PC-3 (cell line): ENCODE results near the gene NOX4. TPM values are rescaled to one million over a fixed set of nuclear protein-coding genes. Genes with fewer than 3 reads are reported as not detected.

Source experiments
- ATAC-seq: fragments of 200-7000 bp; cut with Tn5 transposase; 2 replicates; pipeline ENCODE4 v1.9.1; 2020; ENCODE audit warnings: mild to moderate bottlenecking, moderate library complexity
- BruUV-seq: library from RNA; stranded (reverse); fragments of 400-500 nt; replicated peaks from 2 replicates; lab custom pipeline; 2021; lab: Mats Ljungman, UMichigan
- CTCF ChIA-PET: fragments of 300-600 bp; sonication (Branson Sonifier 250); formaldehyde crosslinking; loops from one replicate; lab custom pipeline; 2022; ENCODE audit warnings: antibody characterized with exemption; lab: Charles Lee
- POLR2A ChIA-PET: fragments of 300-600 bp; sonication (Branson Sonifier 250); formaldehyde crosslinking; loops from one replicate; lab custom pipeline; 2022; ENCODE audit warnings: antibody characterized with exemption; ENCODE audit not compliant: unreplicated experiment; lab: Charles Lee
- DNase-seq: peaks from one replicate; pipeline ENCODE4 v3.0.0-alpha.2; 2015
- H2AFZ ChIP-seq: fragments of 300-600 bp; sonication (generic); 2 replicates; pipeline ENCODE4 v1.6.0; 2016; ENCODE audit warnings: antibody characterized with exemption, low read length
- H3F3A ChIP-seq: fragments of 300-600 bp; sonication (generic); one replicate; pipeline ENCODE4 v1.6.0; 2017; ENCODE audit warnings: antibody characterized with exemption, low read length, control low read depth, mild to moderate bottlenecking; ENCODE audit not compliant: unreplicated experiment
- H3K27ac ChIP-seq: fragments of 300-600 bp; sonication (generic); 2 replicates; pipeline ENCODE4 v1.5.1; 2016; ENCODE audit warnings: mild to moderate bottlenecking, low read length
- H3K27me3 ChIP-seq: fragments of 300-600 bp; sonication (generic); 2 replicates; pipeline ENCODE4 v1.6.1; 2016; ENCODE audit warnings: low read length, mixed read lengths
- H3K36me3 ChIP-seq: fragments of 300-600 bp; sonication (generic); 2 replicates; pipeline ENCODE4 v1.6.1; 2016; ENCODE audit warnings: low read depth, mixed run types, low read length, mixed read lengths
- H3K4me1 ChIP-seq: fragments of 300-600 bp; sonication (generic); 2 replicates; pipeline ENCODE4 v1.5.1; 2016; ENCODE audit warnings: low read length; ENCODE audit not compliant: insufficient read depth
- H3K4me2 ChIP-seq: fragments of 300-600 bp; sonication (generic); 2 replicates; pipeline ENCODE4 v1.6.0; 2016; ENCODE audit warnings: low read length
- H3K4me3 ChIP-seq: fragments of 300-600 bp; sonication (generic); 2 replicates; pipeline ENCODE4 v1.5.1; 2016; ENCODE audit warnings: mild to moderate bottlenecking, low read length, mixed read lengths
- H3K79me2 ChIP-seq: fragments of 300-600 bp; sonication (generic); 2 replicates; pipeline ENCODE4 v1.6.1; 2017; ENCODE audit warnings: low read length, mixed read lengths
- H3K9ac ChIP-seq: fragments of 300-600 bp; sonication (generic); 2 replicates; pipeline ENCODE4 v1.6.0; 2016; ENCODE audit warnings: mild to moderate bottlenecking, low read length
- H3K9me2 ChIP-seq: fragments of 300-600 bp; sonication (generic); replicated peaks from 2 replicates; pipeline ENCODE4 v1.6.1; 2016; ENCODE audit warnings: mixed run types, low read length, mixed read lengths
- H3K9me3 ChIP-seq: fragments of 300-600 bp; sonication (generic); 2 replicates; pipeline ENCODE4 v1.6.1; 2016; ENCODE audit warnings: low read length, mixed read lengths
- H4K20me1 ChIP-seq: fragments of 300-600 bp; sonication (generic); 2 replicates; pipeline ENCODE4 v1.6.1; 2016; ENCODE audit warnings: low read length, mixed read lengths
- EZH2 ChIP-seq: fragments of 300-600 bp; sonication (generic); IDR thresholded peaks from one replicate; pipeline ENCODE4 v1.6.1; 2017; ENCODE audit warnings: antibody characterized with exemption, mild to moderate bottlenecking, low read length; ENCODE audit not compliant: unreplicated experiment
- EZH2phosphoT487 ChIP-seq: fragments of 300-600 bp; sonication (generic); IDR thresholded peaks from 2 replicates; pipeline ENCODE4 v1.6.1; 2018; ENCODE audit warnings: mild to moderate bottlenecking, antibody characterized with exemption, low read length, borderline replicate concordance
- intact Hi-C: fragments of 100-400 bp; cut with micrococcal nuclease; formaldehyde crosslinking; loops from 2 replicates; pipeline ENCODE4 v1.9.0; 2023
- total RNA-seq: library from RNA; depleted of rRNA; stranded (reverse); fragments of >200 nt; gene quantifications from 2 replicates; pipeline ENCODE4 v1.2.3, GENCODE V29; 2014
- TF ChIP-seq, protein P1 (sequence below): fragments of 300-600 bp; sonication (generic); conservative IDR thresholded peaks from 2 replicates; pipeline ENCODE4 v1.5.1; 2017; ENCODE audit warnings: antibody characterized with exemption, low read depth, mild to moderate bottlenecking, low read length

The NOX4 gene
- total RNA-seq, 1 experiment from 2014 or later, result not detected

DNA sequence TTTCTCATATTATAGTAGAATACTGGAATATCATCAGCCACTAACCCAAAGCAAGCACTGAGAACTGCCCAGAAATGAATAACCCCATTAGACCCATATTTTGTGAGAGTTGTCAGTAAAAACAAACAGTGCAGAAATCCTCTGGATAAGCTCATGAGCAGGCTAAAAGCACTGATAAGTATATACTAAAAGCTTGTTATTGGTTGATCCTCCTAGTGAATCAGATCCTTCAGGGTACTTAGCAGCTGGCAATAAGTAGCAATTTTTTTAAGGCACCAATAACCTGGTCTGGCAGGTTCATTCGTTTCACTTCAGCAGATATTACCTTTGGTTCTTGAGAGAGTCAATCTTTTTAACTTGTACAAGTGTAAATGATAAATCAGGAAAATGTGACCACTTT is 1.2 kb downstream of the NOX4 start:
- no peaks in the 10 kb centered on the region for H3F3A ChIP-seq
- H3K4me2 ChIP-seq, result no peak overlapping the region
- TF ChIP-seq, protein P1, sequence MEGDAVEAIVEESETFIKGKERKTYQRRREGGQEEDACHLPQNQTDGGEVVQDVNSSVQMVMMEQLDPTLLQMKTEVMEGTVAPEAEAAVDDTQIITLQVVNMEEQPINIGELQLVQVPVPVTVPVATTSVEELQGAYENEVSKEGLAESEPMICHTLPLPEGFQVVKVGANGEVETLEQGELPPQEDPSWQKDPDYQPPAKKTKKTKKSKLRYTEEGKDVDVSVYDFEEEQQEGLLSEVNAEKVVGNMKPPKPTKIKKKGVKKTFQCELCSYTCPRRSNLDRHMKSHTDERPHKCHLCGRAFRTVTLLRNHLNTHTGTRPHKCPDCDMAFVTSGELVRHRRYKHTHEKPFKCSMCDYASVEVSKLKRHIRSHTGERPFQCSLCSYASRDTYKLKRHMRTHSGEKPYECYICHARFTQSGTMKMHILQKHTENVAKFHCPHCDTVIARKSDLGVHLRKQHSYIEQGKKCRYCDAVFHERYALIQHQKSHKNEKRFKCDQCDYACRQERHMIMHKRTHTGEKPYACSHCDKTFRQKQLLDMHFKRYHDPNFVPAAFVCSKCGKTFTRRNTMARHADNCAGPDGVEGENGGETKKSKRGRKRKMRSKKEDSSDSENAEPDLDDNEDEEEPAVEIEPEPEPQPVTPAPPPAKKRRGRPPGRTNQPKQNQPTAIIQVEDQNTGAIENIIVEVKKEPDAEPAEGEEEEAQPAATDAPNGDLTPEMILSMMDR, result no peak
- no peak for TF ChIP-seq EZH2phosphoT487
- no peak for TF ChIP-seq EZH2
- no peak overlapping the region for H2AFZ ChIP-seq
- POLR2A ChIA-PET, result no interaction called here
- no peak for DNase-seq
- CTCF ChIA-PET, result no interaction called here
- no peak overlapping the region for H3K9ac ChIP-seq
- peaks cover 38% of the 10 kb centered on the region for H3K27me3 ChIP-seq
- no peaks in the 10 kb centered on the region for H4K20me1 ChIP-seq
- no peaks in the 10 kb centered on the region for H3K36me3 ChIP-seq
- no peak overlapping the region for H3K4me3 ChIP-seq
- no peaks in the 10 kb centered on the region for H3K4me1 ChIP-seq
- ATAC-seq, result no peak
- no peaks in the 10 kb centered on the region for H3K79me2 ChIP-seq
- H3K9me3 ChIP-seq, result no peaks in the 10 kb centered on the region
- intact Hi-C loops, result no loop called here
- no peaks in the 10 kb centered on the region for H3K9me2 ChIP-seq
- H3K27ac ChIP-seq, result no peak overlapping the region
- no TSS peak for BruUV-seq

DNA sequence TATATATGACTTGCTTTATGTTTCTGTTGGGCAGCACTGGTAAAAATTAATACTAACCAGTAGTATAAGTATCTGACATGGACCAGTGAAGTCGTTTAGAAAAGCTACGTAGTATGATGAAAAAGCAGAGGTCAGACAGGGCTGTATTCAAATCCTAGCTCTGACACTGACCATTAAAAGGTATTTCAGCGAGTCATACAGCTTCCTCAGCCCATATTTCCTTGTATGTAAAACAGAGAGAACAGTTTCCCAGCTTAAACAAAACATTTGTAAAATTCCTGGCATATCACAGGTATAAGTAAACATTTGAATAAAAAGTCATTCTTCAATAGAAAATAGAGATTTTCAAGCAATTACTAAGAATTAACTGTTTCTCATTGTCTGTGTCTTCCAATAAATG is 4.2 kb downstream of the NOX4 start:
- Histone ChIP-seq H3F3A (no peaks in the 10 kb centered on the region), H3K27ac (no peak overlapping the region), H3K4me2 (no peak overlapping the region), H3K9me3 (no peaks in the 10 kb centered on the region), H3K9ac (no peak overlapping the region), H3K4me3 (no peak overlapping the region), H3K27me3 (peaks cover 22% of the 10 kb centered on the region), H2AFZ (no peak overlapping the region), H3K9me2 (no peaks in the 10 kb centered on the region), H3K4me1 (no peaks in the 10 kb centered on the region), H4K20me1 (no peaks in the 10 kb centered on the region), H3K79me2 (no peaks in the 10 kb centered on the region), H3K36me3 (no peaks in the 10 kb centered on the region)
- TF ChIP-seq EZH2 (no peak), EZH2phosphoT487 (no peak)
- TF ChIP-seq, protein P1, result no peak
- ATAC-seq (no peak), DNase-seq (no peak)
- no TSS peak for BruUV-seq
- ChIA-PET CTCF (no interaction called here), POLR2A (no interaction called here)
- intact Hi-C loops, result no loop called here

DNA sequence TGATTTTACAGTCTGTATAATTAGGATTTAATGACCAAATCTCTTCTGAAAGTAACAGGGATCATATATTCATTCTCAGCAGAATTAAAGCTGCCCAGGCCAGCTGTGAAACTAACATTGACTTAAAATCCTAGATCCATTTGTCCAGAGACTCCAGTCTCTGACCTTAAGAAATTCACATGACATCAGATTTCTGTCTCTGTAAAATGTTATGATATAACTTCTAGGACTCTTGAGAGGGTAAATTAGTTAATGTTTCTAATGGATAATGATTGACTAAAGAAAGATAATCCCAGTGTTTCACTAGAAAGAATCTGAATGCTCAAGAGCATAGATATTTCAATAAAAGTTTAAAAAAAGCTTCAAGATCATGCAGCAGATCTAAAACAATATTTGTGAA is 6.3 kb downstream of the NOX4 start:
- Histone ChIP-seq H3K4me2 (no peak overlapping the region), H3K9me2 (no peaks in the 10 kb centered on the region), H3K27me3 (peaks cover 1% of the 10 kb centered on the region), H3K36me3 (no peaks in the 10 kb centered on the region), H3K4me3 (no peak overlapping the region), H3K27ac (no peak overlapping the region), H4K20me1 (no peaks in the 10 kb centered on the region), H2AFZ (no peak overlapping the region), H3K4me1 (no peaks in the 10 kb centered on the region), H3F3A (no peaks in the 10 kb centered on the region), H3K9ac (no peak overlapping the region), H3K9me3 (no peaks in the 10 kb centered on the region), H3K79me2 (no peaks in the 10 kb centered on the region)
- no TSS peak for BruUV-seq
- ChIA-PET POLR2A (no interaction called here), CTCF (no interaction called here)
- no peak for ATAC-seq
- no peak for DNase-seq
- TF ChIP-seq EZH2 (no peak), EZH2phosphoT487 (no peak)
- TF ChIP-seq, protein P1, result no peak
- intact Hi-C loops, result no loop called here
